HG03039 (cell line): Measurements from ENCODE around the gene VHLL.

ENCODE experiments used
- ATAC-seq: cut with Tn5 transposase; IDR thresholded peaks from one replicate; pipeline ENCODE4 v1.9.1; 2021; ENCODE audit warnings: mild to moderate bottlenecking, moderate library complexity; ENCODE audit not compliant: unreplicated experiment

Gene VHLL

DNA sequence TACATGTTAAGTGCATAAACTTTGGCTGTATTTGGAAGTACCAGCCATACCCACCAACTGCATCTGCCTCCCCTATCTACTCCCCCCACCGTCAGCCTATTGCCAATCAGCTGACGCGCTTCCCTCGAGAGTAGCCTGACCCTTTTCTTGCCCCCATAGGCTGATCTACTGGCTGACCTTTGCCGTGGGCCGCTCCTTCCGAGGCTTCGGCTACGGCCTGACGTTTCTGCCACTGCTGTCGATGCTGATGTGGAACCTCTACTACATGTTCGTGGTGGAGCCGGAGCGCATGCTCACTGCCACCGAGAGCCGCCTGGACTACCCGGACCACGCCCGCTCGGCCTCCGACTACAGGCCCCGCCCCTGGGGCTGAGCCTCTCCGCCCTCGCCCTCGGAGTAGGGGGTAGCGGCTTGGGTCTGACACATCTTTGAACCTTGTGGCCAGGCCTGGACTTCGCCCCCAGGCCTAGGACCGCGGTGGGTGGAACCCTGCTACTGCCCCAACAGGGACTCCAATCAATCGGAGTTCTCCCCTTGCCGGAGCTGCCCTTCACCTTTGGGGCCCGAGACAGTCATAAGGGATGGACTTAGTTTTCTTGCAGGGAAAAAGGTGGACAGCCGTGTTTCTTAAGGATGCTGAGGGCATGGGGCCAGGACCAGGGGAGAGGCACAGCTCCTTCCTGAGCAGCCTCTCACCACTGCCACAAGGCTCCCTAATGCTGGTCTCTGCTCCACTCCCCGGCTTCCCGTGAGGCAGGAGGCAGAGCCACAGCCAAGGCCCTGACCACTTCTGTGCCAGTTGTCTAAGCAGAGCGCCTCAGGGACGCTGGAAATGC, 7.7 kb downstream of the VHLL start:
- no peak for ATAC-seq

DNA sequence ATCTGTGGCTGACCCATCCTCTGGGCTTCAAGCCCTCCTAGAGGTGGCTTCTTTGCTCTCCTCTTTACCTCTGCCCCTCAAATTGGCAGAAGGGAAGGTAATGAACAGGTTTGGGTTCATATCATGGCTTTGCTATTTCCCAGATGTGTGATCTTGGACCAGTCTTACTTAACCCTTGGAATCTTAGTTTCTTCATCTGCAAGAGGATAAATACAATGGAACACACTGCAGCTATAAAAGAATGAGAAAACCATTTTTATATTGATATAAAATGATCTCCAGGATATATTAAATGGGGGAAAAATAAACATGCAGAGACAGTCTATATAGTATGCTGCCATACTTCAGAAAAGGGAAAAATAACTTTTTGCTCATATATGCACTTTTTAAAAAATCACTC, 9.2 kb downstream of the VHLL start:
- no peak for ATAC-seq

- ATAC-seq = no peak
Observed at GRCh38 chr1:156286061-156286460, 13.0 kb downstream of the VHLL start.

DNA sequence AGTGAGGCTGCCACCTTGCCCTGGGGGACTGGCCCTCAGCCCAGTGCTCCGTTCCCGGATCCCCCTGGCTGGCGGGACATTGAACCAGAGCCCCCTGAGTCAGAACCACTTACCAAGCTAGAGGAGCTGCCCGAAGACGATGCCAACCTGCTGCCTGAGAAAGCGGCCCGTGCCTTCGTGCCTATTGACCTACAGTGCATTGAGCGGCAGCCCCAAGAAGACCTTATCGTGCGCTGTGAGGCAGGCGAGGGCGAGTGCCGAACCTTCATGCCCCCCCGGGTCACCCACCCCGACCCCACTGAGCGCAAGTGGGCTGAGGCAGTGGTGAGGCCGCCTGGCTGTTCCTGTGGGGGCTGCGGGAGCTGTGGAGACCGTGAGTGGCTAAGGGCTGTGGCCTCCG, 13.7 kb downstream of the VHLL start:
- ATAC-seq = no peak

DNA sequence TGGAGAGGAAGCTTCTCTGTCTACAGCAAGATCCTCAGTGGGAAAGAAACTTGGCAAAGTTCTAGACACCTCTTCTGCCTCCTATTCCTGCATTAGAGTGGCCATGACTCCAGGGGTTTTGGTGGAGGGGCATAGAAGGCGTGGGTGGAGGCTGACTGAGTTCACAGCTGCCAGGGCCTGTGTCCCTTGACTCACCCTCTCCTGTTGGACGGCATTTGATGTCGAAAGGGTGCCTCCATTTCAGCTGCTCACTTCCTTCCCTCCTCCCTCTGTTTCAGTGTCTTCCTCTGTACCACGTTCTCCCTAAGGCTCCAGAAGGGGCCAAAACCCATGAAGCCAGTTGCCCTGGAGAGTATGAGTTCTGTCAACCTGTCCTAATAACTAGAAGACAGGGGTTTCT, 14.3 kb downstream of the VHLL start:
- ATAC-seq = no peak

GRCh38 chr1:156284112-156284511, 15.0 kb downstream of the VHLL start, which contains the start of gene TMEM79:
Gene TMEM79, plus strand, starts transcription at chr1:156284325. Its CDS starts 902 bp downstream, at chr1:156285227.
- no peak for ATAC-seq

DNA sequence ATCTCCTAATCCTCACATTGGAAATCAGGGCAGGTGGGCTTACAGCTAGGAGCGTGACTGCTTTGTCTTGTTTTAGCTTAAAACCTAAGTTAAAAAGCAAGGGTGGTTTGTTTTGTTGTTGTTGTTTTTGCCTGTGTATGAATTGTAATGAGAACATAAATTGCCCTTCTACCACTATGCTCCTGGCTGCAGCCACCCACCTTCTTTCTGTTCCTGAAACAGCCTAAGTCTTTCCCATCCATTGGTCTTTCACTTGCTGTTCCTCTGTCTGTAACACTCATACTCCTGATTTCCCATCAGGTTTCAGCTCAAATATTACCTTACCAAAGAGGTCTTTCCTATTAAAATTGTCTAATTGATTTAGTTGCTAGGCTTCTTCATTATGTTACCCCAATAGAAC, 15.6 kb downstream of the VHLL start:
- ATAC-seq = no peak

GRCh38 chr1:156282479-156283222, 16.5 kb downstream of the VHLL start, which contains the start of gene SMG5:
Gene SMG5, minus strand, starts transcription at chr1:156282825. Its CDS starts 145 bp downstream, at chr1:156282680.
- peak; percentile 65 for ATAC-seq

GRCh38 chr1:156281693-156282478, 17.2 kb downstream of the VHLL start:
- no peak for ATAC-seq

GRCh38 chr1:156281281-156281680, 17.8 kb downstream of the VHLL start:
- peak; percentile 31 for ATAC-seq

DNA sequence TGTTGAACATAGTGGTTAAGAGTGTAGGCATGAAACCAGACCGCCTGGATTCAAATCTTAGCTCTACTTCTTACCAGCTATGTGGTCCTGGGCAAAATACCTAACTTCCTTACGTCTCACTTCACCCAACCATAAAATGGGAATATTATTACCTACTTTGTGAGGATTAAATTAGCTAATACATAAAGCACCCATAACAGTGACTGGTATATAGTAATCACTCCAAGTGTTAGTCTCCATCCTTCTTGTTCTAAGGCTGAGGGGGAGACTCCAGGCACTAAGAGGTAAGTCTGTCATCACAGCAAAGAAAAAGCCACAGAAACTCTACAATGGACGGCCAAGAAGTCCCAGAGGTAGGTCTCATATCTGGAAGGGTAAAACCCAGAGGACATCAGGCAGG, 19.3 kb downstream of the VHLL start:
- no peak for ATAC-seq

GRCh38 chr1:156276966-156277381, 22.1 kb downstream of the VHLL start:
- no peak for ATAC-seq

DNA sequence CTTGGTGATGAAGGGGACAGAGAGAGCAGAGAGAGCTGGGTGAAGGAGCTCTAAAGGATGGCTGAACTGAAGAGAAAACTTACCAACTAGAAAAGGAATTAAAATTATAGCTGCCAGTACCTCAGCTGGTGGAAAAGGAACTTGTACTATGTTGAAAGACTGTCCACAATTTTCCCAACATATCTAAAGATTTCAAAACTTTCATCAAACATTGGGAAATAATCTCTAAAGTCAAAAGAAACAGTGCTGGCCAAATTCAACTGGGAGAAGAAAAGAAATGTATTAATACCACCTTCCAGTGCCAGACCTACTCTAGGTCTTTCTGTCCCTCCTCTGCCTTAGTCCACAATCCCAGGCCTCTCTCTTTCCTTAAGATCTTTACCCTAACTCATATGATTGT, 22.6 kb downstream of the VHLL start:
- no peak for ATAC-seq

DNA sequence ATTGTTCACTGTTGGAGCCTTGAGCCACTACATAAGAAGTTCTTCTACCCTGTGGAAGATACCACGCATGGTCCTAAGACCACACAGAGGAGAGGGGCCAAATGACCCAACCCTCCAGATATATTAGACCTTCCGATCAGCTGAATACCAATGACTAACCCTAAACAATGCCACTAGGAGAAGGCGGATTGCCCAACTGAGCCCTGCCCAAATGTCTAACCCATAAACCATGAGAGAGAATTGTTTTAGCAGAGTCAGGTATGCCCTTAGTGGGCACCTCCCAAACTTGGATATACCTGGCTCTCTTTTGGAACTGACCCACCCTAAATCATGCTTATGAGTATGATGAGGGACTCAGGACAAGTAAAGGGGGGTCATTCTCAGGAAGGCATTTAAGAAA, 28.8 kb downstream of the VHLL start:
- no peak for ATAC-seq

DNA sequence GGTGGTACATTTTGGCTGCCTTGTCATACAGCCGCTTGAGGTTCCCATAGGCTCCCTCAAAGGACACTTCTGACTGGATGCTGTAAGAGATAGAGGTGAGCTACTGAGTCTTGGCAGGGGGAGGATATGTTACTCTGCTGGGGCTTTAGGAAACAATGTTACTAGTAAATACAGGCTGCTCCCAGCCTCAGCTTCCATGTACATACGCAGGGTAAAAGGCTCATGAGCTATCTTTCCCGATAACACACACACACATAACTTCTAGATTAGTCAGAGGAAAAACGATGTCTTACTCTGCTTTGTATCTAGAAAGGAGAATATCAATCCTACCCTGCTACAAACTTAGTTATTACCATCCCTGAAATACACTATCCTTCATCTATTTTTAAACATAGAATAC, 30.8 kb downstream of the VHLL start:
- no peak for ATAC-seq

GRCh38 chr1:156266051-156266450, 33.1 kb downstream of the VHLL start:
- no peak for ATAC-seq

DNA sequence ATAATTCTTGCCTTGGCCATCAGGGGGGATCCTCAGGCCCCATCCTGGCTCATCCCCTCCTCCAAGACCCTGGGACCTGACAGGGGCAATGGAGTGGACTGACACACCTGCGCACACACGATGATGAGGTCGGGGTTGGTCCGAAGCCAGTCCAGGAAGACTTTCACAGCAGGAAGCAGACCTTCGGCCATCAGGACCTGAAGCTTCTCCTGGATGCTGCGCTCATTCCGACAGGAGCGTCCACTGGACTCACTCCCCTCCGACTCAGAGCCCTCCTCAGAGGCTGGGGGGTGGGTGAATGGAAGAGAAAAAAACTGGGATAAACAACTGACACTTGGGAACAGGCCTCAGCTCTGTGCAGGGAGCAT, 35.8 kb downstream of the VHLL start:
- ATAC-seq = no peak

DNA sequence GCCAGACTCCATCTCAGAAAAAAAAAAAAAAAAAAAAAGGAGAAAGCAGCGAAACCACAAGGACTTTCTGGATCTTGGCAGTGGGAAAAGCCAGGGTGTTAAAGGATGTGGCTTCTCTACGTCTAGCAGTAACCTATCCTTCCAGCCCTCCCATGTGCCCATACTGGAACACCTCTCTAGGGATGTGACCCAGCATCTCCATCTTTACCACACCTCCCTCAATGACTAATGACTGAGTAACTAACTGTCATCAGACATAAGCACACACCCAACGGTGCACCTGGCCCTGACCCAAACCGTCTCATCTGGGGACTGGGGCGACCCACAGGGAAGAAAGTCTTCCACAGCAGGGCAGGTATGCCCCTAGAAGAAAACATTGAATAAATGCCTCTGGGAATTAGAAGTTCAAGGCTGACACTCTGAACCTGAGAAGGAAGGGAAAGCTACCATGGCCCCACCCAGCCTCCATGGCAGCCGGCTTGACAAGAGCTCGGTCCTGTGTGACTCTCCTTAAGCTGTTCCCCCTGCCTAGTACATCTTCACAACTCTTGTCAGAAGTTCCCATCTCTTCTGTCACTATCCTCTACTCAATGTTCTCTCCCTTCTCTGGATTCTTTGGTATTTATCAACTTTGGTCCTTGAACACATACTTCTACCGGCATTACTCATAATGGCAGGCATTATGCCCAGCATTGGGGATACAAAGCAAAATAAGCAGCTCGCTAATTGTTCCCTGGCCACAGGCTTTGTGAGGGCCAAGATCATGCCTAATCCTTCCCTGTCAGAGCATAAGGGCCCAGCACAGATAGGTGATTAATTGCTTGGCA, 36.4 kb downstream of the VHLL start:
- no peak for ATAC-seq

DNA sequence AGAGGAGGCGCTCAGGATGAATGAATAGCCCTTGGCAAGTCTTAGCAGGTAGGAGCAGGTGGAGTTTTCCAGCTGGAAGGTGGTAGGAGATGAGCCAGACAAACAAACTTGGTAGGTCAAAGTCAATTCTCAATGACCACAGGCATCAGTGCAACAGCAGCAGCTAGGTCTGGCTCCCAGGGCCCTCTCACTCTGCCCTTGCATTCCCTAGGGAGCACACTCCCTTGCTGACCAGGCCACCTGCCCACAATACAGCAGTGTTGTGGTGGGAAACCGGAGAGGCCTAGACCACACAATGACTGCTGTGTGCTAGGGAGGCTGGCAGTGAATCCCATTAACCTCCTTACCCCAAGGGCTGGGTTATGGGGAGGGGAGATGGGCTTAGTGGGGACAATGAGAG, 38.2 kb downstream of the VHLL start:
- no peak for ATAC-seq

GRCh38 chr1:156259805-156260204, 39.3 kb downstream of the VHLL start:
- ATAC-seq = no peak

GRCh38 chr1:156258859-156259258, 40.2 kb downstream of the VHLL start:
- ATAC-seq = no peak
